ENCODE results near the gene ATF7IP2.

DNA sequence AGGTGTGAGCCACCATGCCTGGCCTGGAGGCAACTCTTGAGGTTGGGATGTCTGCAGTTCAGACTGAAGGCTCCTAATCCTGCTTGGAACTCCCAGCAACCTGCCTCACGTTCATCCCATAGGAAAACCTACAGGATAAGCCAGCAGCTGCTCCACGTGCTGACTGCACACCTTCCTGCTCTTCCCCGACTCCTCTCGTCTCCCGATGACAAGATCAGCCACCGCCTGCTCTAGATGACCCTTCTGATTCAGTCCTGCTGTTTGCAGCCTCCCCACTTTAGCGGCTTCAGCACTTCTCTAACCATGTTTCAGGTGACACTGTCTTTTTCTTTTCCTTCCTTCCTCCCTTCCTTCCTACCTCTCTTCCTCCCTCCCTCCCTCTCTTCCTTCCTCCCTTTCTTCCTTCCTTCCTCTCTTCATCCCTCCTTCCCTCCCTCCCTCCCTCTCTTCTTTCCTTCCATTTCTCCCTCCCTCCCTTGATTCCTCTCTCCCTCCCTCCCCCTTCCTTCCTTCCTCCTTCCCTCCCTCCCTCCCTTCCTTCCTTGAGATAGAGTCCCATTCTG is 132.7 kb downstream of the ATF7IP2 start:
- TF ChIP-seq, protein P1, sequence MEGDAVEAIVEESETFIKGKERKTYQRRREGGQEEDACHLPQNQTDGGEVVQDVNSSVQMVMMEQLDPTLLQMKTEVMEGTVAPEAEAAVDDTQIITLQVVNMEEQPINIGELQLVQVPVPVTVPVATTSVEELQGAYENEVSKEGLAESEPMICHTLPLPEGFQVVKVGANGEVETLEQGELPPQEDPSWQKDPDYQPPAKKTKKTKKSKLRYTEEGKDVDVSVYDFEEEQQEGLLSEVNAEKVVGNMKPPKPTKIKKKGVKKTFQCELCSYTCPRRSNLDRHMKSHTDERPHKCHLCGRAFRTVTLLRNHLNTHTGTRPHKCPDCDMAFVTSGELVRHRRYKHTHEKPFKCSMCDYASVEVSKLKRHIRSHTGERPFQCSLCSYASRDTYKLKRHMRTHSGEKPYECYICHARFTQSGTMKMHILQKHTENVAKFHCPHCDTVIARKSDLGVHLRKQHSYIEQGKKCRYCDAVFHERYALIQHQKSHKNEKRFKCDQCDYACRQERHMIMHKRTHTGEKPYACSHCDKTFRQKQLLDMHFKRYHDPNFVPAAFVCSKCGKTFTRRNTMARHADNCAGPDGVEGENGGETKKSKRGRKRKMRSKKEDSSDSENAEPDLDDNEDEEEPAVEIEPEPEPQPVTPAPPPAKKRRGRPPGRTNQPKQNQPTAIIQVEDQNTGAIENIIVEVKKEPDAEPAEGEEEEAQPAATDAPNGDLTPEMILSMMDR (IDR thresholded peaks at IDR 0.05; ENCODE audit: insufficient read depth, low read length, poor library complexity, severe bottlenecking): no peak
- TF ChIP-seq EZH2phosphoT487 (conservative IDR thresholded peaks at IDR 0.05; ENCODE audit: low read length): no peak

Data from SU-DHL-6 (cell line).